ENCODE data around the gene PARD3. TPM values are rescaled to one million over a fixed set of nuclear protein-coding genes. Genes with fewer than 3 reads are reported as not detected.

Gene PARD3
- total and polyA plus RNA-seq, 2 donors (not counting 3 experiments of a cell fraction or from before 2014, with no cell fraction given): 7.3 to 24.1 TPM

DNA sequence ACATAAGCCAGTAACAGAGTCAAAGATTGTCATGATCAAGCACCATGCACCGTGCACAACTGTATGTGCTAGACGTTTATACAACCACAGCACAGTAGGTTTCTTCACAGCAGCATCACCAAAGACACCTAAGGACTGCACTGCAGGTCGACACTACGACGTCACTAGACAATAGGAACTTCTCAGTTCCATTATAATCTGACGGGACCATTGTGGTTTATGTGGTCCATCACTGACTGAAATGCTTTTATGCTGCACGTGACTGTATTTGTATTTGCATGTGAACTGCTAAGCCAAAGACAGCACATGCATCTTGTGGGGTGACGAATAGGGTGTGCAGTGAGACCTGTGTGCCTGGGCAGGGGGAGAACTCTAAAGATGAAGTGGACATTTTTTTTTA, 164.9 kb downstream of the PARD3 start:
- BruUV-seq (replicated peaks): no TSS peak
- Histone ChIP-seq H3K4me2 (ENCODE audit: insufficient read depth, low read length) (no peak overlapping the region), H3K4me1 (ENCODE audit: control insufficient read depth, extremely low read depth, insufficient read depth, low read length) (no peaks in the 10 kb centered on the region), H3K36me3 (ENCODE audit: control insufficient read depth in 2 of 2, extremely low read depth in 1 of 2, insufficient read depth in 2 of 2, low read length in 2 of 2) (no peaks in the 10 kb centered on the region), H3K9me1 (replicated peaks; ENCODE audit: control insufficient read depth, extremely low read depth, insufficient read depth, low read length) (no peaks in the 10 kb centered on the region), H3K4me3 (replicated peaks in 1 of 3; ENCODE audit: insufficient read depth in 1 of 3, low read depth in 1 of 3, low read length in 3 of 3) (no peak overlapping the region), H3K9me3 (replicated peaks; ENCODE audit: control insufficient read depth, insufficient read depth, low read length) (no peaks in the 10 kb centered on the region), H3K27ac (ENCODE audit: insufficient read depth, low read depth, low read length) (no peak overlapping the region), H3K9ac (replicated peaks; ENCODE audit: extremely low read depth, insufficient read depth, low read length) (no peak overlapping the region), H3K27me3 (ENCODE audit: control insufficient read depth in 2 of 2, insufficient read depth in 2 of 2, low read length in 2 of 2) (no peaks in the 10 kb centered on the region), H3K79me2 (ENCODE audit: control insufficient read depth, insufficient read depth, low read length) (peaks cover 1% of the 10 kb centered on the region), H2AFZ (ENCODE audit: low read depth, low read length) (no peak overlapping the region), H4K20me1 (replicated peaks; ENCODE audit: control insufficient read depth, extremely low read depth, insufficient read depth, low read length) (no peaks in the 10 kb centered on the region)
- CTCF ChIA-PET: no interaction called here
- TF ChIP-seq, protein P1, sequence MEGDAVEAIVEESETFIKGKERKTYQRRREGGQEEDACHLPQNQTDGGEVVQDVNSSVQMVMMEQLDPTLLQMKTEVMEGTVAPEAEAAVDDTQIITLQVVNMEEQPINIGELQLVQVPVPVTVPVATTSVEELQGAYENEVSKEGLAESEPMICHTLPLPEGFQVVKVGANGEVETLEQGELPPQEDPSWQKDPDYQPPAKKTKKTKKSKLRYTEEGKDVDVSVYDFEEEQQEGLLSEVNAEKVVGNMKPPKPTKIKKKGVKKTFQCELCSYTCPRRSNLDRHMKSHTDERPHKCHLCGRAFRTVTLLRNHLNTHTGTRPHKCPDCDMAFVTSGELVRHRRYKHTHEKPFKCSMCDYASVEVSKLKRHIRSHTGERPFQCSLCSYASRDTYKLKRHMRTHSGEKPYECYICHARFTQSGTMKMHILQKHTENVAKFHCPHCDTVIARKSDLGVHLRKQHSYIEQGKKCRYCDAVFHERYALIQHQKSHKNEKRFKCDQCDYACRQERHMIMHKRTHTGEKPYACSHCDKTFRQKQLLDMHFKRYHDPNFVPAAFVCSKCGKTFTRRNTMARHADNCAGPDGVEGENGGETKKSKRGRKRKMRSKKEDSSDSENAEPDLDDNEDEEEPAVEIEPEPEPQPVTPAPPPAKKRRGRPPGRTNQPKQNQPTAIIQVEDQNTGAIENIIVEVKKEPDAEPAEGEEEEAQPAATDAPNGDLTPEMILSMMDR (IDR thresholded peaks at IDR 0.05; ENCODE audit: extremely low read depth in 1 of 2, insufficient read depth in 1 of 2, low read depth in 1 of 2, low read length in 2 of 2): no peak
- TF ChIP-seq EZH2 (IDR thresholded peaks at IDR 0.05; ENCODE audit: borderline replicate concordance, low read depth, low read length, severe bottlenecking) (no peak), GATA2 (IDR thresholded peaks at IDR 0.05; ENCODE audit: insufficient read depth, insufficient read length, low read depth, low read length) (no peak), FOS (IDR thresholded peaks at IDR 0.05; ENCODE audit: borderline replicate concordance, insufficient read depth, low read length) (no peak), JUN (IDR thresholded peaks at IDR 0.05; ENCODE audit: borderline replicate concordance, insufficient read depth, insufficient read length, low read depth) (no peak), POLR2A (IDR thresholded peaks at IDR 0.05; ENCODE audit: low read depth, low read length) (no peak), POLR2AphosphoS5 (IDR thresholded peaks at IDR 0.05; ENCODE audit: insufficient read depth, low read depth, low read length) (no peak), MYC (IDR thresholded peaks at IDR 0.05; ENCODE audit: low read depth, low read length) (no peak)
- TF ChIP-seq, protein P2, sequence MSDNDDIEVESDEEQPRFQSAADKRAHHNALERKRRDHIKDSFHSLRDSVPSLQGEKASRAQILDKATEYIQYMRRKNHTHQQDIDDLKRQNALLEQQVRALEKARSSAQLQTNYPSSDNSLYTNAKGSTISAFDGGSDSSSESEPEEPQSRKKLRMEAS (IDR thresholded peaks at IDR 0.05; ENCODE audit: insufficient read depth, insufficient read length): no peak
- POLR2A ChIA-PET: no interaction called here
- DNase-seq (ENCODE audit: low read depth, low spot score): no peak
- intact Hi-C loops (cut with micrococcal nuclease) (no loop called here), dilution Hi-C loops (cut with MboI; ENCODE audit: extremely low pct_ligation_motif_present, low sequenced_read_pairs) (no loop called here)
- FAIRE-seq: no peak
